IPS-NIHi7 (cell line): ENCODE measurements around the gene NPAS2.

Source experiments
- DNase-seq: peaks from one replicate; pipeline ENCODE4 v3.0.0; 2012; ENCODE audit warnings: mixed read lengths; ENCODE audit errors: extremely low spot score

NPAS2 gene

DNA sequence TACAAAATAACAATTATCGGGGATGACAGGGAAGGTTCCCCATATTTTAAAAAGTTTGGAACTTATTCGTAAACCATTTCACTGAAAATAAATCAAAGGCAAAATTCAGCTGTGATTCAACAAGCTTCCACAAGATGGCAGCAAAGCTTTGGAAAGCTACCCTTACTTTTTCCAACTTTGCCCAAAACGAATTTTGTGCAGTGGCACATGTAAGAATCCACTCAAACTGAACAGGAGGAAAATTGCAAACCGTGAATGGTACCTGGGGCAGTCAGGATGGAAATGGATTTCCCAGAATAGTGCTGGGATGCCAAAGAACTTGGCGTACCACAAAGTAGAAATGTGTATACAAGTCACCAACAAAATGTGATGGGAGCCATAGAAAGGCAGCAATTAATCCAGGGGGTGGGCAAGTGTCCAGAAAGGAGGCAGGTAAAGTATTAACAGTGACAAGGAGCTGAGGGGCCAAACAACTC is 192.8 kb downstream of the NPAS2 start:
- DNase-seq: no peak

DNA sequence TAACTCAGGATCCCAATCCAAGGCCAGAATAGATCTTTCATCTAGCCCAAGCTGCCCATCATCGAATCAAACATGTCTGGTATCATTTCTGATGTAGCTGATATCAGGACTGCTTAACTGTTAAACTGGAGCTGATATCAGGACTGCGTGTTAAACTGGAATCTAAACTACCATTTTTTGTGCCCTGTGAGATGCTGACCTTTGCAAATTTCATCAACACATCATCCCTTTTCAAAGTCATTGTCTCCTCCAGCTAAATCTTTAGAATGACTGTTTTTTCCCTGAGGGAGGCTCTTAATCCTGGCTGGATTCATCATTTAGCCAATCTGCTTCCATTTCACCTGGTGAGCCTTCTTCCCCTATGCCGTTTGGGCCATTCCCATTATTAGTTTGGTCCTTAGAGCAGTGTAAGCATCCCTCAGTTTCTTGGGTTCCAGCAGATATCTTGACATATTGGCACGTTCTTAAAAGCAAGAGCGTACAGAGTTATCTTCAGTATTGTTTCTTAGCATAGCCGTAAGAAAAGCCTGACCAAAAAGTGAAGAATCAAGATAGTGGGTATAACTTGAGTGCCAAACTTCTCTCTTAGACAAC is 194.4 kb downstream of the NPAS2 start:
- DNase-seq: no peak

GRCh38 chr2:101017371-101017770 is 197.4 kb downstream of the NPAS2 start:
- no peak for DNase-seq

DNA sequence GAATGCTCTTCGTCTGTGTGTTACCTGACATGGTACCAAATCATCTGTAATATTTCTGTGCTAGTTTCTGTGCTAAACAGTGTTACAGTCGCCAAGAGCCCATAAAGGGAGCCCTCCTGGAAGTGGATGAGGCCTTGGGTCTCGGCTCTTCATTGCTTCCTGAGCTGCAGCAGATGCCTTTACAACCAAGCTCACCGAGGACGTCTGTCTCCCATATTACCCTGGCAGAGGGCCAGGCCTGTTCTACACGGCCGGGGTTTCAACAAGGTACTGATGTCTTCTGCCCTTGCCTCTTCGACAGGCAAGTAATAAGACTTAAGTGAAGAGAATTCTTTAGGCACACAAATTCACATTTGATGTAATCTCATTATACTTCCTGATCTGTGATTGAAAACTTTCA is 199.0 kb downstream of the NPAS2 start:
- DNase-seq: no peak

GRCh38 chr2:101022221-101022620 is 202.3 kb downstream of the NPAS2 start:
- no peak for DNase-seq

GRCh38 chr2:101023327-101024107 is 203.6 kb downstream of the NPAS2 start:
- DNase-seq: no peak

DNA sequence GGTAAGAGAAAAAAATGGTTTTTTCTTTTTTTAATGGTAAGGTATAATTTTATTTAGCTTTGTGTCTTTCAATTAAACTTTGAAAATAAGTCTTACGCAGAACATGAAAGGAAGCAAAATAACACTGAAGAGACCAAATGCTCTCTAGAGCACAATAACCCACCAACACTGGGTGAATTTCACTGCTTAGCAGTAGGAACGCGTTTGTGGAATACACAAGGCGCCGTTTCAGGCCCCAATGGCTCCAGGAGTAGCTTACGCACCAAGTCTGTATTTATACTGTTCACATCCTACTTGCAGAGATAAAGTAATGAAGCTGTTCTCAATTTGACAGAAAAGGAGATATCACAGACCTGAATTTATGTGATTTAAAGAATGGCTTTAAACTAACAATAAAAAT is 205.6 kb downstream of the NPAS2 start:
- DNase-seq: no peak

DNA sequence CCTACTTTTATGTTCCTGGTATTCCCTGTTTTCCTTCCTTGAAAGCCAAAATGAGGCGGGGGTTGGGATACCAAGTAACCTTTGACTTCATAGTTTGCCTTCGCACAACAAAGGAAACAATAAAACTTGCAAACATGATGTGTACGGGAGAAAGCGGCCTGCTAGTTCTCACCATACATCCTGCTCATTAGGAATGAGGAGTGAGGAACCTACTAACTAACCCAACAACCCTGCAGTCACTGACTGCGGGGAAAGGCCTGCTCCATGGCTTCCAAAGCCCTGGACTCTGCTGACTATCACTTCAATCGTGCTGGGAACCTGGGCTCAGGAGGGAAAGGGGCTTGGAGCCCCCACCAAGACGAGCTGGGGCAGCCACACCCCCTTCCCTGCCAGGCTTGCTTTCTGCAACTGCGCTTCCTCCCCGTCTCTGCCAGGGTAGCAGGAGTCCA is 206.3 kb downstream of the NPAS2 start:
- DNase-seq: peak; percentile 27

DNA sequence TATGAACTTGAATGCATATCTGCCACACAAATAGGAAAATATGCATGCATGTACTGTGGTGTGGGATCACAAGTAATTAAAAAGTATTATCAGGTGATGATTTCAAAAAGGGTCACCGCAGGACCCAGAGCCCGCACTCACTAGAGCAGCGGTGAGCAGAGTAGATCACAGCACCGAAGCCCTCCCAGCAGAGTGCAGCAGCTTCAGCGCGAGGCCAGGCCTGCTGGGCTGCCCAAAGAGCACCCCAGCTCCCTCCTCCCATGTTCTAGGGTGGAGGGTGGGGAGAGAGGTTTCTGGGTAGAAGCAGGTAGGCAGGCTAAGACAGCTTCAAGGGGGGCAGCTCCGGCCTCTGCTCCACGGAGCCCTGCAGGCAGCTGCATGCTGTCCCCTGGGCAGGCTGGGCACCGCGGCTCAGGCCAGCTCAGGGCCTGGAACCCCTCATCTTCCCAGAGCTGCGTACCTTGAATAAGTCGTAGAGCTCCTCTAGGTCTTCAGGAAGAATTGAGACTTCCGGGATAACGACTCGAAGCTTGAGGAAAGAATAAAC is 207.1 kb downstream of the NPAS2 start:
- DNase-seq: no peak

GRCh38 chr2:101027852-101028251 is 207.9 kb downstream of the NPAS2 start:
- no peak for DNase-seq

DNA sequence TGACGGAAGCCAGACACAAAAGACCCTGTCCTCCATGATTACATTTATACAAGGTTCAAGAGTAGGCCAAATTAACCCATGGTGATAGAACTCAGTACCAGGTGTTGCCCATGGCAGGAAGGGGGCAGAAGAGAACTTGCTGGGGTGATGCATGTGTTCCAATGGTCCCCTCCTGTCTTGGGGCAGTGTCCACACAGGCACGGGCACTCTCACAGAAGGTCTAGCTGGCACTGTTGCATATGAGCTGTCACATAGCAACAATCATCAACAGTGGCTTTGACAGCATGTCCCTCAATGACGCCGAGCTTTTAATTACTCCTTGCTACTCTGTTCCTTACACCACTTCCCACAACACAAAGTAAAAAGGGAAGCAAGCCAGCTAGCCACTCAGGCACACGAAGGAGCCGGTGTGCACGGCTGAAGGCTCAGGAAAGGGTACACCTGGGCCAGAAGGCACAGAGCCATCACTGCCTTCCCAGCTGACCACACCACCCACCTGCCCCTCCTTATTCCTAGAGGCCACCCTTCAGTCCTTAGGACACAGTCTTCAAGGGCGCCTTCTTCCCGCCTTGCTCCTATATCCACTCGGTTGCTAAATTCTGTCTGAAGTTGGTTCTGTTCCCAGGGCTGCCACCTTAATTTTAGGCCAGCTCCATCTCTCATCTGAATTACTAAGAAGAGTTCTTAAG is 211.1 kb downstream of the NPAS2 start:
- DNase-seq: no peak

DNA sequence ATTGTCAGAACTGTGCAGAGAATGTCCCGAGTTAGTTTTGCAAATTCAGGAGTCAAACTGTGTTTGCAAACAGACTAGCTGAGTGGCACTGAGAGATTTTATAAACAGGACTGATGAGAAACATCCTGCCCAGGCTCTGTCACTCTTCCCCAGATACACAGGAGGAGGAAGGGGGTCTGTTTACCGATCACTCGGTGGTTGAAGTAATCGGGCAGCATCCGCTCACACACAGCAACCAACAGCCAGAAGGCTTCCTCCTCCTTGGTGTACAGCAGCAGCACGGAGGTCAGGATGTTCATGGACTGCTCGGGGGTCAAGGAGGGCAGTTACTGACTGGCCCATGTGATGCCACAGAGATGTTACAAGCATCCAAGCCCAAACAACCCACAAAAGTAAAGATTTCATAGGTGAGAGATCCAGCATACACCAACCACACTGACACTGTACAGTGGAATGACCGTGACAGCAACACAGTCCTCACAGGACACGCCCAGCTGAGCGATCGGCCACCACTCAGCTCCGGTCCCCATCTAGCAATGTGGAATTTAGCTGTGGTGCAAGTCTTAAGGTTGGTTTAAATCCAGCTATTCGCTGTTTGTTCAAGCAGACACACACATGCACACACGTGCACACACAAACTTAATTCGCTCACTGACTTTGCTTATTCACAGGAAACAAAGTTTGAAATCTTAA is 212.3 kb downstream of the NPAS2 start:
- DNase-seq: no peak

DNA sequence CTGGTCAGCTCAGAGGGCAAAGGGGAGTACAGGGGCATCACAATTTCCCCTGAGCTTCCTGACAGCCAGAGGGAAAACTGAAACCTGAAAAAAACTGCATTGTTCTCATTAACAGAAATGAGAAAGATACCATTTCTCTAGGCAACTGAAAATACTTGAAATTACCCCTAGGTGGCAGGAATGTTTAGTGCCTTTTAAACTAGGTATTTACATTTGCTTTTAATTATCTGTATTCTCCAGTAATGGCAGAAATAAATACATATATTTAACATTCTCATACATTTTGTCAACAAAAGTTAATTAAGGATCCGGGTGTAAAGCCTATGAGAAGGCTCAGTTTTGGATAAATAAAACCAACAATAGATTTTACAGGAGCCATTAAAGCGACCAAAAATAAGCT is 216.6 kb downstream of the NPAS2 start:
- no peak for DNase-seq

GRCh38 chr2:101037161-101037755 is 217.3 kb downstream of the NPAS2 start:
- DNase-seq: no peak

- DNase-seq: peak; percentile 61
Observed at GRCh38 chr2:101038455-101039255, 218.7 kb downstream of the NPAS2 start.

DNA sequence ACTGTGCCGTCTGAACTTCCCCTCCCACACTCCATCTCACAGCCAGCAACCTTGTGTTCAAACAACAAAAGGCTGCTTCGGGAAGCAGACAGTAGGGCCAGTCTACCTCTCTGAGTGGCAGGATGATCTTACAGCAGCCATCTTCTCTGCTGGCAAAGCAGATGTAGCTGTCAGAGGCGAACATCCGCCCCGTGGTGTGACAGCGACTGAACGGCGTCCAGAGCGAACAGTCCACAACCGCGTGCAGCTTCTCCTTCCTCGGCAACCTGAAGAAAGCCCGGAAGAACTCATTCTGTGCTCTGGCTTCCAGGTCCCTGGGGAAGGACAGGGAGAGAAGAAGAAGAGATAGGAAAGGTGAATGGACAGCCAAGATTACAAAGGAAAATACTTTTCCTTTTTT is 220.1 kb downstream of the NPAS2 start:
- no peak for DNase-seq

DNA sequence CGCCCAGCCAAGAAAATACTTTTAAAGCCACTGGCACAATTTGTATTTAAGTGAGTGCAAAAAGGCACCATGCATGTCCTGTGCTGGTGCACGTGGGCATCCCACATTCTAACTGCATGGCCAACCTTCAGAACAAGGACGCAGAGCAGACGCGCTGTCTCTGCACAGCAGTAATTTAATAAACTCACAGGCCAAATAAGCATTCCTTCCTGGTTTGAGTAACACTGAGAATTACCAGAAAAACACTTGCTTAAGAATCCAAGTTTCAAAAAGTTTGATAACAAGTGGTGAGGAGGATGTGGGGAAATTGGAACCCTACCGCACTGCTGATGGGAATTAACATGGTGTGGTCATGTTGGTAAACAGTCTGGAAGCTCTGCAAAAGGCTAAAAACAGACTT is 220.8 kb downstream of the NPAS2 start:
- DNase-seq: no peak

- no peak for DNase-seq
Observed at GRCh38 chr2:101041413-101041812, 221.5 kb downstream of the NPAS2 start.

GRCh38 chr2:101045330-101045729 is 225.4 kb downstream of the NPAS2 start:
- DNase-seq: no peak
